Measurements from ENCODE around the gene FOXP1. TPM values are rescaled to one million over a fixed set of nuclear protein-coding genes. Genes with fewer than 3 reads are reported as not detected.

The FOXP1 gene
- total RNA-seq, 4 donors from 2014 or later = 181 to 225 (median 205) TPM

DNA sequence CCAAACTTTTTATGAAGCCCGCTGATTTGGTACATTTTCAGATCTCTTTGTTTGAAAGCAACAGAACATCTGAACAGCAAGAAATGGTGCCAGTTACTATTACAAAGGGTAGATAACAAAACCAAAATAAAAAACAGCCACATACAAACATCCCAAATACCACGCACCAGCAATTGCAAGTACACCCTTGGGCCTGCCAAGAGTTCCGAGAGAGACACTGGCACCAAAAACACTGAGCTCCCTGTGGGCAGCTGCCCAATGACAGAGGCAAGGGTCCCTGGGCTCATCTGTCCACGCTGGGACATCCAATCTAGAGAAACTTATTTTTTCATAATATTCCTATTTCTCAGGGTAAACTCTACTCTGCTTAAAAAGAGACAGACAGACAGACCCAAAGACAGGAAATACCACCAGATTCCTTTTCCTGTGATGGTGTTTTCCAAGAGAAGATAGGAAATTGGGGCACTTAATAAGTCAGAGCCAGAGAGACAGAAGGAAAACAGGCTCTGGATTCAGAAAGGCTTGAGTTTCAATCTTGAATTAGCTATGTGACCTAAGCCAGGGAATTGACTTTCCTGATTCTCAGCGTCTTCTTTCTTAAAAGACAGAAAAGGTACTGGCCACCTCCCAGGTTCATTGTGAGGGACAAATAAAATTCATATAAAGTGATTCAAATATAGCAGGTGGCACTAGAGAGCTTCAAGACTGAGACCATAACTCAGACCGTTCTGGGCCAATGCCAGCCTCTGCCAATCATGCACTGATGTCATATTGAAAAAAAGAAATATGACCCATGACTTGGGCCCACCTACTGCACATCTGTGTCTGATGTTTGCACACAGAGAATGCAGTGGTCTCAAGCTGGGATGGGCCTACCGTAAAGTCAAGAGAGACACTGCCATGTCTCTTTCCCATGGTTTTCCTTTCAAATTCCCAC is 61.3 kb downstream of the FOXP1 start:
- intact Hi-C loops (cut with DNase I) = no loop called here

GRCh38 chr3:71521021-71521352 is 62.5 kb downstream of the FOXP1 start:
- no peak overlapping the region for H3K27ac ChIP-seq (replicated peaks in 1 of 4)
- no peaks in the 10 kb centered on the region for H3K9me3 ChIP-seq
- WGBS = 90% methylated on average over 4 of the region's 4 CpGs
- TF ChIP-seq POLR2A (IDR thresholded peaks at IDR 0.05; ENCODE audit: low read depth) (no peak), POLR2AphosphoS5 (IDR thresholded peaks at IDR 0.05) (no peak), EP300 (IDR thresholded peaks at IDR 0.05) (no peak)
- TF ChIP-seq, protein P1, sequence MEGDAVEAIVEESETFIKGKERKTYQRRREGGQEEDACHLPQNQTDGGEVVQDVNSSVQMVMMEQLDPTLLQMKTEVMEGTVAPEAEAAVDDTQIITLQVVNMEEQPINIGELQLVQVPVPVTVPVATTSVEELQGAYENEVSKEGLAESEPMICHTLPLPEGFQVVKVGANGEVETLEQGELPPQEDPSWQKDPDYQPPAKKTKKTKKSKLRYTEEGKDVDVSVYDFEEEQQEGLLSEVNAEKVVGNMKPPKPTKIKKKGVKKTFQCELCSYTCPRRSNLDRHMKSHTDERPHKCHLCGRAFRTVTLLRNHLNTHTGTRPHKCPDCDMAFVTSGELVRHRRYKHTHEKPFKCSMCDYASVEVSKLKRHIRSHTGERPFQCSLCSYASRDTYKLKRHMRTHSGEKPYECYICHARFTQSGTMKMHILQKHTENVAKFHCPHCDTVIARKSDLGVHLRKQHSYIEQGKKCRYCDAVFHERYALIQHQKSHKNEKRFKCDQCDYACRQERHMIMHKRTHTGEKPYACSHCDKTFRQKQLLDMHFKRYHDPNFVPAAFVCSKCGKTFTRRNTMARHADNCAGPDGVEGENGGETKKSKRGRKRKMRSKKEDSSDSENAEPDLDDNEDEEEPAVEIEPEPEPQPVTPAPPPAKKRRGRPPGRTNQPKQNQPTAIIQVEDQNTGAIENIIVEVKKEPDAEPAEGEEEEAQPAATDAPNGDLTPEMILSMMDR (IDR thresholded peaks at IDR 0.05) = no peak
- intact Hi-C loops (cut with DNase I) = no loop called here
- no peak for DNase-seq (ENCODE audit: extremely low spot score)
- no peaks in the 10 kb centered on the region for H3K36me3 ChIP-seq
- peaks cover 0 to 76% (median 50%) of the 10 kb centered on the region in 4 donors for H3K4me1 ChIP-seq
- no peak overlapping the region for H3K4me3 ChIP-seq
- no peaks in the 10 kb centered on the region for H3K27me3 ChIP-seq

More for the DNA sequence above, 61.3 kb downstream of the FOXP1 start:
- no peak overlapping the region for H3K27ac ChIP-seq (replicated peaks in 1 of 4)
- no peaks in the 10 kb centered on the region for H3K27me3 ChIP-seq
- H3K36me3 ChIP-seq = no peaks in the 10 kb centered on the region
- WGBS = 88% methylated on average over 7 of the region's 7 CpGs
- H3K4me3 ChIP-seq = no peak overlapping the region
- no peaks in the 10 kb centered on the region for H3K9me3 ChIP-seq
- DNase-seq (ENCODE audit: extremely low spot score) = no peak
- TF ChIP-seq POLR2A (IDR thresholded peaks at IDR 0.05; ENCODE audit: low read depth) (no peak), EP300 (IDR thresholded peaks at IDR 0.05) (no peak), POLR2AphosphoS5 (IDR thresholded peaks at IDR 0.05) (no peak)
- TF ChIP-seq, protein P1 (IDR thresholded peaks at IDR 0.05) = no peak
- H3K4me1 ChIP-seq = peaks cover 0 to 63% (median 40%) of the 10 kb centered on the region in 4 donors

DNA sequence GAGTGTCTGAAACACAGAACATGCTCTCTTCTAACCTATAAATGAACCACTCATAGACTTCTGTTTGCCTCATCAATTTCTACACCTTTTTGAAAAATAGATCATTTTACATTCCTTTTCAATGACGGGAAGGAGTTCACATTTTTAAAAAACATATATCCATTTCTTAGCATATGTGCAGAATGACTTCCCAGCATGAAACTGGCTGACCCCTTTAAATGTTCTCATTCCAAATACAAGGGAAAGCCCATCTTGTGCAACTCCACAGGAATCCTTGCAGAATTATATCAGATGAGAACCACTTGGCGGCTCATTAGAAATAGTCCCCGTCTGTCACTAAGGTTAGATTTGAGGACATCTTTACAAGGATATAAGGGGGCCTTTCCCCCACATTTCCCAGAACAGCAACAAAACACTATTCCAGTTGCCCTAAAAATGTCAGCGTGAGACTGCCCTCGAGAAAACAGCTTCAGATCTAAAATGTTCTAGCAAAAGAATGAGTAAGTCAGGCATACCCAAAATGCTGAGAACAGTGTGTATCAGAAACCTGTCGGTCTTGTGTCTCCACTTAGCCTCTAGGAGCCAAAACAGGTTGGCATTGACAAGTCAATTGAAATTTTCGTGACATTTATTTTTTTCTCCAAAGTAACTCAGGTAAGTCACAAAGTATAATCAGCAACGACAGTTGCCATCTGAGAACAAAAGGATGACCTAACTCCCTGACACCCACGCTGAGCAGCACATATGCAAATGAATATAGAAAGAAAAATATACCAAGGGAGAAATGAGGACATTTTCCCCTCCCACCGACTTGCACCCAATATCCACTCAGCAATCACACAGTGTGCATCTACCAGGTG is 63.1 kb downstream of the FOXP1 start:
- Histone ChIP-seq H3K27ac (replicated peaks in 1 of 4) (no peak overlapping the region), H3K9me3 (no peaks in the 10 kb centered on the region), H3K4me1 (peaks cover 0 to 77% (median 56%) of the 10 kb centered on the region in 4 donors), H3K27me3 (no peaks in the 10 kb centered on the region), H3K4me3 (no peak overlapping the region), H3K36me3 (no peaks in the 10 kb centered on the region)
- 89% methylated on average over 10 of the region's 10 CpGs for WGBS
- TF ChIP-seq EP300 (IDR thresholded peaks at IDR 0.05) = no peak
- no peak for TF ChIP-seq POLR2AphosphoS5 (IDR thresholded peaks at IDR 0.05)
- TF ChIP-seq, protein P1 (IDR thresholded peaks at IDR 0.05) = no peak
- TF ChIP-seq POLR2A (IDR thresholded peaks at IDR 0.05; ENCODE audit: low read depth) = no peak
- no peak for DNase-seq (ENCODE audit: extremely low spot score)
- intact Hi-C loops (cut with DNase I) = no loop called here

GRCh38 chr3:71518089-71518488 is 65.4 kb downstream of the FOXP1 start:
- Histone ChIP-seq H3K27me3 (no peaks in the 10 kb centered on the region), H3K4me1 (peaks cover 0 to 73% (median 65%) of the 10 kb centered on the region in 4 donors), H3K27ac (replicated peaks in 1 of 4) (peak overlapping the region in 2 of 4 donors; percentile 67 to 68), H3K36me3 (no peaks in the 10 kb centered on the region), H3K4me3 (no peak overlapping the region), H3K9me3 (no peaks in the 10 kb centered on the region)
- TF ChIP-seq POLR2AphosphoS5 (IDR thresholded peaks at IDR 0.05) = no peak
- TF ChIP-seq, protein P1 (IDR thresholded peaks at IDR 0.05) = no peak
- intact Hi-C loops (cut with DNase I) = no loop called here
- no peak for DNase-seq (ENCODE audit: extremely low spot score)

Data from esophagus muscularis mucosa (tissue), 4 donors.